PFSK-1 (cell line): ENCODE measurements around the gene NAA15.

Experiments used
- FOXP2 ChIP-seq: optimal IDR thresholded peaks from 2 replicates; pipeline ENCODE3; 2011; ENCODE audit warnings: borderline replicate concordance, control low read depth, inconsistent platforms; ENCODE audit not compliant: insufficient read depth; ENCODE audit errors: extremely low read length, extremely low read depth
- POLR2AphosphoS5 ChIP-seq: IDR thresholded peaks from 2 replicates; pipeline ENCODE4 v1.6.1; 2012; ENCODE audit warnings: low read depth, mild to moderate bottlenecking, control low read depth, low read length, moderate library complexity
- REST ChIP-seq, 2 experiments: IDR thresholded peaks; 2 replicates each; pipeline versions ENCODE4 v1.6.1 to v1.8.0; 2011 to 2012; ENCODE audit warnings: low read depth in 2 of 2, low read length in 2 of 2, control low read depth in 1 of 2, inconsistent platforms in 1 of 2, mild to moderate bottlenecking in 1 of 2, moderate library complexity in 1 of 2; ENCODE audit not compliant: insufficient read depth in 1 of 2
- SIN3A ChIP-seq: IDR thresholded peaks from 2 replicates; pipeline ENCODE4 v1.6.1; 2012; ENCODE audit warnings: mild to moderate bottlenecking, low read length, moderate library complexity, borderline replicate concordance; ENCODE audit not compliant: insufficient read depth
- TAF1 ChIP-seq: IDR thresholded peaks from 2 replicates; pipeline ENCODE4 v1.6.1; 2012; ENCODE audit warnings: low read length, control low read depth, borderline replicate concordance; ENCODE audit not compliant: insufficient read depth

Gene NAA15

GRCh38 chr4:139333046-139333445 lies 31.7 kb downstream of the NAA15 start:
- no peak for TF ChIP-seq POLR2AphosphoS5
- TF ChIP-seq TAF1, result no peak
- TF ChIP-seq FOXP2, result no peak
- TF ChIP-seq REST (IDR thresholded peaks at IDR 0.05; ENCODE audit: insufficient read depth in 1 of 2, low read depth in 2 of 2, low read length in 2 of 2), result no peak

- TF ChIP-seq FOXP2 (no peak), SIN3A (no peak), TAF1 (no peak), REST (IDR thresholded peaks at IDR 0.05; ENCODE audit: insufficient read depth in 1 of 2, low read depth in 2 of 2, low read length in 2 of 2) (no peak), POLR2AphosphoS5 (no peak)
These were observed 36.3 kb downstream of the NAA15 start for GRCh38 chr4:139337612-139338011.

- TF ChIP-seq FOXP2 (no peak), SIN3A (no peak), REST (IDR thresholded peaks at IDR 0.05; ENCODE audit: insufficient read depth in 1 of 2, low read depth in 2 of 2, low read length in 2 of 2) (no peak), POLR2AphosphoS5 (no peak), TAF1 (no peak)
These were observed 60.0 kb downstream of the NAA15 start for GRCh38 chr4:139361301-139361700.

GRCh38 chr4:139367421-139368090 lies 66.3 kb downstream of the NAA15 start:
- no peak for TF ChIP-seq SIN3A
- TF ChIP-seq REST (IDR thresholded peaks at IDR 0.05; ENCODE audit: insufficient read depth in 1 of 2, low read depth in 2 of 2, low read length in 2 of 2), result no peak
- no peak for TF ChIP-seq FOXP2
- TF ChIP-seq POLR2AphosphoS5, result no peak
- TF ChIP-seq TAF1, result no peak

GRCh38 chr4:139368998-139369397 lies 67.7 kb downstream of the NAA15 start:
- TF ChIP-seq SIN3A, result no peak
- TF ChIP-seq REST (IDR thresholded peaks at IDR 0.05; ENCODE audit: insufficient read depth in 1 of 2, low read depth in 2 of 2, low read length in 2 of 2), result no peak
- TF ChIP-seq POLR2AphosphoS5, result no peak
